SK-N-SH treated with all-trans-retinoic acid at 6 μM for 48 hours (cell line): ENCODE measurements around the gene SIGLECL1.

Experiments used
- ATAC-seq: fragments of 200-7000 bp; cut with Tn5 transposase; 3 replicates; pipeline ENCODE4 v1.9.1; 2020; ENCODE audit warnings: mild to moderate bottlenecking, moderate library complexity
- ARNTL ChIP-seq: fragments of 450-650 bp; formaldehyde crosslinking; IDR thresholded peaks from 2 replicates; pipeline ENCODE4 v1.5.0; 2020; ENCODE audit warnings: low read depth, mild to moderate bottlenecking, moderate library complexity, borderline replicate concordance
- BACH2 ChIP-seq: fragments of 250-450 bp; sonication (Bioruptor Pico); IDR thresholded peaks from 2 replicates; pipeline ENCODE4 v1.9.0; 2021; ENCODE audit warnings: mild to moderate bottlenecking, borderline replicate concordance
- CSDC2 ChIP-seq: fragments of 250-450 bp; sonication (Bioruptor Pico); IDR thresholded peaks from 2 replicates; pipeline ENCODE4 v1.5.0; 2020; ENCODE audit warnings: mild to moderate bottlenecking, moderate library complexity
- ESRRG ChIP-seq: fragments of 250-450 bp; sonication (Bioruptor Pico); IDR thresholded peaks from 2 replicates; pipeline ENCODE4 v1.6.1; 2021; ENCODE audit warnings: mild to moderate bottlenecking
- GLIS3 ChIP-seq: fragments of 250-450 bp; sonication (Bioruptor Pico); IDR thresholded peaks from 2 replicates; pipeline ENCODE4 v1.5.0; 2020; ENCODE audit warnings: mild to moderate bottlenecking, moderate library complexity
- ISL1 ChIP-seq: fragments of 250-450 bp; sonication (Bioruptor Pico); IDR thresholded peaks from 2 replicates; pipeline ENCODE4 v2.1.2; 2022; ENCODE audit warnings: mild to moderate bottlenecking, moderate library complexity
- OSR1 ChIP-seq: fragments of 250-450 bp; sonication (Bioruptor Pico); IDR thresholded peaks from 2 replicates; pipeline ENCODE4 v1.8.0; 2022; ENCODE audit warnings: moderate library complexity, mild to moderate bottlenecking, inconsistent platforms
- PPARA ChIP-seq: fragments of 250-450 bp; sonication (Bioruptor Pico); IDR thresholded peaks from 2 replicates; pipeline ENCODE4 v1.5.0; 2020; ENCODE audit warnings: mild to moderate bottlenecking, borderline replicate concordance
- RARB ChIP-seq: fragments of 250-450 bp; sonication (Bioruptor Pico); IDR thresholded peaks from 2 replicates; pipeline ENCODE4 v1.8.0; 2021; ENCODE audit warnings: mild to moderate bottlenecking, moderate library complexity
- SNAI2 ChIP-seq: fragments of 250-450 bp; sonication (Bioruptor Pico); IDR thresholded peaks from 2 replicates; pipeline ENCODE4 v1.5.0; 2020; ENCODE audit warnings: mild to moderate bottlenecking, moderate library complexity
- TCF4 ChIP-seq: fragments of 250-450 bp; sonication (Bioruptor Pico); IDR thresholded peaks from 2 replicates; pipeline ENCODE4 v1.8.0; 2021; ENCODE audit warnings: mild to moderate bottlenecking, moderate library complexity, borderline replicate concordance
- TOX ChIP-seq: fragments of 250-450 bp; sonication (Bioruptor Pico); IDR thresholded peaks from 2 replicates; pipeline ENCODE4 v1.8.0; 2021; ENCODE audit warnings: mild to moderate bottlenecking, moderate library complexity, borderline replicate concordance
- ZC3H10 ChIP-seq: fragments of 250-450 bp; sonication (Bioruptor Pico); IDR thresholded peaks from 2 replicates; pipeline ENCODE4 v1.5.1; 2021; ENCODE audit warnings: mild to moderate bottlenecking, moderate library complexity
- ZFP30 ChIP-seq: fragments of 450-650 bp; formaldehyde crosslinking; IDR thresholded peaks from 2 replicates; pipeline ENCODE4 v1.5.0; 2022; ENCODE audit warnings: mild to moderate bottlenecking, moderate library complexity
- ZNF565 ChIP-seq: fragments of 450-650 bp; formaldehyde crosslinking; conservative IDR thresholded peaks from 2 replicates; pipeline ENCODE4 v1.5.0; 2020; ENCODE audit warnings: low read depth, mild to moderate bottlenecking, moderate library complexity
- ZNF70 ChIP-seq: fragments of 450-650 bp; formaldehyde crosslinking; IDR thresholded peaks from 2 replicates; pipeline ENCODE4 v1.5.0; 2020; ENCODE audit warnings: mild to moderate bottlenecking, moderate library complexity
- ZNF8 ChIP-seq: fragments of 450-650 bp; formaldehyde crosslinking; IDR thresholded peaks from 2 replicates; pipeline ENCODE4 v1.5.0; 2020; ENCODE audit warnings: mild to moderate bottlenecking, moderate library complexity
- TF ChIP-seq, protein P1 (sequence below): fragments of 250-450 bp; sonication (Bioruptor Pico); IDR thresholded peaks from 2 replicates; pipeline ENCODE4 v1.5.1; 2020; ENCODE audit warnings: low read depth, mild to moderate bottlenecking, moderate library complexity
- TF ChIP-seq, protein P2 (sequence below): fragments of 250-450 bp; sonication (Bioruptor Pico); IDR thresholded peaks from 2 replicates; pipeline ENCODE4 v1.8.0; 2020; ENCODE audit warnings: mild to moderate bottlenecking, moderate library complexity, borderline replicate concordance
- TF ChIP-seq, protein P3 (sequence below): fragments of 250-450 bp; sonication (Bioruptor Pico); IDR thresholded peaks from 2 replicates; pipeline ENCODE4 v1.5.1; 2021; ENCODE audit warnings: mild to moderate bottlenecking, moderate library complexity

The SIGLECL1 gene

DNA sequence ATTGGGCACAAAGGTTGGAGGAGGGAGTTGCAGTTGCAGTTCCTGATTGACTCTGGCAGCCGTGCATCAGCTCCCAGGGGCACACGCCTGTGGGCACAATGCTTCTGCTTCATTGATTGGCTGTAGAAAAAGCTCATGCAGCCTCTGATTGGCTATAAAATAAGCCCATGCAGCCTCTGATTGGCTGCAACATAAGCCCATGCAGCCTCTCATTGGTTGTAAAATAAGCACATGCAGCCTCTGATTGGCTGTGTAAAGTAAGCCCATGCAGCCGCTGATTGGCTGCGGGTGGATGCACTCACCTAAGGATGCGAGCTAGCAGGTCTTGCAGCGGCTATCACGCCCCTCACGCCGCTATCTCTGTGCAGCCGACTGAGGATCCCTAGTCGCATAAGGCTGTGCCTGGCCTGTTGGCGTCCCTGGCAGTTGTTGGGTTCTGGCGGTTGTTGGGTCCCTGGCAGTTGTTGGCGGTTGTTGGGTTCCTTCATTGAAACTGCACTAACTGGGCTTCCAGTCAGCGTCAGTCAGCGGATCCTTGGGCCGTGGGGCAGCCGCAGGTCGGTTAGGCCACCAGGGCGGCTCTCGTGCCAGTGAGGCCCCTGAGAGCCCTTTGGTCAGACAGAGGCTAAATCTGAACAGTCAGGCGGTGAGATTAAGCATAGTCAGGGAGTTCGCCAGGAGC lies at the start of gene SIGLECL1:
Gene SIGLECL1 (plus strand): TSS at position 295 of the 682 bp plus-strand sequence. CDS start 12,993 bp downstream, outside the sequence.
- TF ChIP-seq SNAI2 (CRISPR knock-in tag) (no peak), GLIS3 (CRISPR knock-in tag) (no peak), ISL1 (CRISPR knock-in tag) (no peak), PPARA (CRISPR knock-in tag) (no peak), ARNTL (no peak), ZNF8 (no peak), RARB (CRISPR knock-in tag) (no peak), ZNF565 (CRISPR knock-in tag) (no peak), ZC3H10 (CRISPR knock-in tag) (no peak), TCF4 (CRISPR knock-in tag) (no peak), TOX (CRISPR knock-in tag) (no peak), ZNF70 (CRISPR knock-in tag) (no peak), CSDC2 (CRISPR knock-in tag) (no peak), OSR1 (no peak)
- TF ChIP-seq, protein P1, sequence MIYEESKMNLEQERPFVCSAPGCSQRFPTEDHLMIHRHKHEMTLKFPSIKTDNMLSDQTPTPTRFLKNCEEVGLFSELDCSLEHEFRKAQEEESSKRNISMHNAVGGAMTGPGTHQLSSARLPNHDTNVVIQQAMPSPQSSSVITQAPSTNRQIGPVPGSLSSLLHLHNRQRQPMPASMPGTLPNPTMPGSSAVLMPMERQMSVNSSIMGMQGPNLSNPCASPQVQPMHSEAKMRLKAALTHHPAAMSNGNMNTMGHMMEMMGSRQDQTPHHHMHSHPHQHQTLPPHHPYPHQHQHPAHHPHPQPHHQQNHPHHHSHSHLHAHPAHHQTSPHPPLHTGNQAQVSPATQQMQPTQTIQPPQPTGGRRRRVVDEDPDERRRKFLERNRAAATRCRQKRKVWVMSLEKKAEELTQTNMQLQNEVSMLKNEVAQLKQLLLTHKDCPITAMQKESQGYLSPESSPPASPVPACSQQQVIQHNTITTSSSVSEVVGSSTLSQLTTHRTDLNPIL (CRISPR knock-in tag) = no peak
- no peak for ATAC-seq

DNA sequence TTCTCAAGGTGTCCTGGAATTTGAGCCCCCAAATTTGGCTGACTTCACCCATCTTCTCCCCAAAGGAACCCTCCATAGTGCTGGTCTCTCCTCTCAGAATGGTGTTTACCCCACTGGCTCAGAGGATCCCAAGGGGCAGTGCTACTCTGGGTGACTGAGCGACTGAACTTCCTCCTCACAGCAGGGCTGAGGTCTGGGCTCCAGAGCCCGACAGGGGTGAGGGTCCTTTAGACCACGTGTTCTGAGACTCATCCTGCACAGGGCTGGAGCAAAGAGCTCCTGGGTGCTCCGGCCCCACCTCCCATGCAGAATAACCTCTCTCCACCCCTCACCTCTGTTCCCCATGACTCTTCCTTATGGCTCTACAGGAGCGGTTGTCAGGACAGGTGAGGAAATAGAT lies 49.2 kb upstream of the SIGLECL1 start:
- TF ChIP-seq, protein P2, sequence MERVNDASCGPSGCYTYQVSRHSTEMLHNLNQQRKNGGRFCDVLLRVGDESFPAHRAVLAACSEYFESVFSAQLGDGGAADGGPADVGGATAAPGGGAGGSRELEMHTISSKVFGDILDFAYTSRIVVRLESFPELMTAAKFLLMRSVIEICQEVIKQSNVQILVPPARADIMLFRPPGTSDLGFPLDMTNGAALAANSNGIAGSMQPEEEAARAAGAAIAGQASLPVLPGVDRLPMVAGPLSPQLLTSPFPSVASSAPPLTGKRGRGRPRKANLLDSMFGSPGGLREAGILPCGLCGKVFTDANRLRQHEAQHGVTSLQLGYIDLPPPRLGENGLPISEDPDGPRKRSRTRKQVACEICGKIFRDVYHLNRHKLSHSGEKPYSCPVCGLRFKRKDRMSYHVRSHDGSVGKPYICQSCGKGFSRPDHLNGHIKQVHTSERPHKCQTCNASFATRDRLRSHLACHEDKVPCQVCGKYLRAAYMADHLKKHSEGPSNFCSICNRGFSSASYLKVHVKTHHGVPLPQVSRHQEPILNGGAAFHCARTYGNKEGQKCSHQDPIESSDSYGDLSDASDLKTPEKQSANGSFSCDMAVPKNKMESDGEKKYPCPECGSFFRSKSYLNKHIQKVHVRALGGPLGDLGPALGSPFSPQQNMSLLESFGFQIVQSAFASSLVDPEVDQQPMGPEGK (CRISPR knock-in tag) = no peak
- no peak for ATAC-seq

DNA sequence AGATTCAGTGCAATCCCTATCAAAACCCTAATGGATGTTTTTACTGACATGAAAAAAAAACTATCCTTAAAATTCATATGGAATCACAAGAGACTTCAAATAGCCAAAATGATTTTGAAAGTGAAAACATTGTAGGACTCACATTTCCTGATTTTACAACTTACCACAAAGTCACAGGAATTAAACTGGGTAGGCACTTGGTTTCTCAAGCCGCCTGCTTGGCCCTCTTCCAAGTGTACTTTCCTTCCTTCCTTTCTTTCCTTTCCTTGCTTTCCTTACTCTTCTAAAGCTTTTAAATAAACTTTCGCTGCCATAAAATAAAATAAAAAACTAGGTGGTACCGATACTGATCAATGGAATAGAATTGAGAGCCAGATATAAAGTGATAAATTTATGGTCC lies 47.0 kb upstream of the SIGLECL1 start:
- ATAC-seq = no peak
- TF ChIP-seq, protein P3, sequence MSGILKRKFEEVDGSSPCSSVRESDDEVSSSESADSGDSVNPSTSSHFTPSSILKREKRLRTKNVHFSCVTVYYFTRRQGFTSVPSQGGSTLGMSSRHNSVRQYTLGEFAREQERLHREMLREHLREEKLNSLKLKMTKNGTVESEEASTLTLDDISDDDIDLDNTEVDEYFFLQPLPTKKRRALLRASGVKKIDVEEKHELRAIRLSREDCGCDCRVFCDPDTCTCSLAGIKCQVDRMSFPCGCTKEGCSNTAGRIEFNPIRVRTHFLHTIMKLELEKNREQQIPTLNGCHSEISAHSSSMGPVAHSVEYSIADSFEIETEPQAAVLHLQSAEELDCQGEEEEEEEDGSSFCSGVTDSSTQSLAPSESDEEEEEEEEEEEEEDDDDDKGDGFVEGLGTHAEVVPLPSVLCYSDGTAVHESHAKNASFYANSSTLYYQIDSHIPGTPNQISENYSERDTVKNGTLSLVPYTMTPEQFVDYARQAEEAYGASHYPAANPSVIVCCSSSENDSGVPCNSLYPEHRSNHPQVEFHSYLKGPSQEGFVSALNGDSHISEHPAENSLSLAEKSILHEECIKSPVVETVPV = no peak
- TF ChIP-seq ZNF70 (CRISPR knock-in tag) (no peak), ZC3H10 (CRISPR knock-in tag) (no peak), SNAI2 (CRISPR knock-in tag) (no peak), BACH2 (no peak), GLIS3 (CRISPR knock-in tag) (no peak), ISL1 (CRISPR knock-in tag) (no peak), OSR1 (no peak), RARB (CRISPR knock-in tag) (no peak), TCF4 (CRISPR knock-in tag) (no peak), ZFP30 (CRISPR knock-in tag) (no peak), TOX (CRISPR knock-in tag) (no peak), ESRRG (CRISPR knock-in tag) (no peak)
- TF ChIP-seq, protein P1 (CRISPR knock-in tag) = no peak

DNA sequence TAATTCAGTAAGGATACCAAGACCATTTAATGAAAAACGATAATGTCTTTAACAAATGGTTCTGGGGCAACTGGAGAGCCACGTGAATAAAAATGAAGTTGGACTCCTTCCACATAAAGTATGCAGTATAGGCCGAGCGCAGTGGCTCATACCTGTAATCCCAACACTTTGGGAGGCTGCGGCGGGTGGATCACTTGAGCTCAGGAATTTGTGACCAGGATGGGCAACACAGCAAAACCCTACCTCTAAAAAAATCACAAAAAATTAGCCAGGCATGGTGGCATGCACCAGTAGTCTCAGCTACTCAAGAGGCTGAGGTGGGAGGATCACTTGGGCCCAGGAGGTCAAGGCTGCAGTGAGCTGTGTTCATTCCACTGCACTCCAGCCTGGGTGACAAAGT lies 46.6 kb upstream of the SIGLECL1 start:
- ATAC-seq = no peak
- TF ChIP-seq ZFP30 (CRISPR knock-in tag) (no peak), TCF4 (CRISPR knock-in tag) (no peak), ARNTL (no peak), ESRRG (CRISPR knock-in tag) (no peak), ZNF565 (CRISPR knock-in tag) (no peak), ZC3H10 (CRISPR knock-in tag) (no peak), TOX (CRISPR knock-in tag) (no peak)
- TF ChIP-seq, protein P1 (CRISPR knock-in tag) = no peak
